GM20000 (cell line): ENCODE results near the gene NCF1.
"Not testable (repeated sequence)": the region's sequence is repeated elsewhere in the genome, so short reads cannot be mapped to it uniquely, and the experiment has no call there.

Experiments used
- DNase-seq: peaks from one replicate; pipeline ENCODE4 v3.0.0; 2012; ENCODE audit warnings: low spot score
- TF ChIP-seq, protein P1 (sequence below): IDR thresholded peaks from 2 replicates; pipeline ENCODE4 v1.5.1; 2012; ENCODE audit warnings: mild to moderate bottlenecking, control low read depth; ENCODE audit errors: extremely low read depth, missing control alignments

The NCF1 gene

GRCh38 chr7:74773760-74774750, at the start of gene NCF1:
Gene NCF1 (plus strand): TSS chr7:74774011. CDS start chr7:74774032, 21 bp downstream.
- not testable (repeated sequence) for DNase-seq

GRCh38 chr7:74725840-74726239, 48.0 kb upstream of the NCF1 start:
- DNase-seq = no peak
- TF ChIP-seq, protein P1, sequence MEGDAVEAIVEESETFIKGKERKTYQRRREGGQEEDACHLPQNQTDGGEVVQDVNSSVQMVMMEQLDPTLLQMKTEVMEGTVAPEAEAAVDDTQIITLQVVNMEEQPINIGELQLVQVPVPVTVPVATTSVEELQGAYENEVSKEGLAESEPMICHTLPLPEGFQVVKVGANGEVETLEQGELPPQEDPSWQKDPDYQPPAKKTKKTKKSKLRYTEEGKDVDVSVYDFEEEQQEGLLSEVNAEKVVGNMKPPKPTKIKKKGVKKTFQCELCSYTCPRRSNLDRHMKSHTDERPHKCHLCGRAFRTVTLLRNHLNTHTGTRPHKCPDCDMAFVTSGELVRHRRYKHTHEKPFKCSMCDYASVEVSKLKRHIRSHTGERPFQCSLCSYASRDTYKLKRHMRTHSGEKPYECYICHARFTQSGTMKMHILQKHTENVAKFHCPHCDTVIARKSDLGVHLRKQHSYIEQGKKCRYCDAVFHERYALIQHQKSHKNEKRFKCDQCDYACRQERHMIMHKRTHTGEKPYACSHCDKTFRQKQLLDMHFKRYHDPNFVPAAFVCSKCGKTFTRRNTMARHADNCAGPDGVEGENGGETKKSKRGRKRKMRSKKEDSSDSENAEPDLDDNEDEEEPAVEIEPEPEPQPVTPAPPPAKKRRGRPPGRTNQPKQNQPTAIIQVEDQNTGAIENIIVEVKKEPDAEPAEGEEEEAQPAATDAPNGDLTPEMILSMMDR = no peak

DNA sequence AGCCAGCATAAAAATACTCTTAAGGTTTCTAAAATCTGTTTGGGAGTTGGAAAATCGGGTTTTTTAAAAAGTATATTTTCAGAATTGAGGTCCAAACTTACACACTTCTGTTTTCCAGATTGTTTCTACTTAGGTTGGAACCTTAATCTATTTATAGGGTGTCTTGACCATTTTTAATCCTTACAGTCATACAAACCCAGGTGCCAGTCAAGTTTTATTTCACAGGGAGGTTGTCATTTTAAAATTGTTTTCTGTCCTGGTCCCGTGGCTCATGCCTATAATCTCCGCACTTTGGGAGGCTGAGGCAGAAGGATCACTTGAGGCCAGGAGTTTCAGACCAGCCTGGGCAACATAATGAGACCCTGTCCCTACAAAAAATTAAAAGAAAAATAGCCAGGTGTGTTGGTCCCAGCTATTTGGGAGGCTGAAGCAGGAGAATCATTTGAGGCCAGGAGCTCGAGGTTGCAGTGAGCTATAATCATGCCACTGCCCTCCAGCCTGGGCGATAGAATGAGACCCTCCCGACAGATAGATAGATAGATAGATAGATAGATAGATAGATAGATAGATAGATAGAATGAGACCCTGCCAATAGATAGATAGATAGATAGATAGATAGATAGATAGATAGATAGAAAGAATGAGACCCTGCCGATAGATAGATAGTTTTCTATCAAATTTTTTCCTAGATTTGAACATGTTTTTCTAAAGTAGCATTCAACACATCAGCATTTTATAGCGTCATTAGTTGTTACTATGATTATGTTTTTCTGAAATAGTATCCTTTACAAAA, 47.3 kb upstream of the NCF1 start:
- TF ChIP-seq, protein P1 = no peak
- DNase-seq = no peak

DNA sequence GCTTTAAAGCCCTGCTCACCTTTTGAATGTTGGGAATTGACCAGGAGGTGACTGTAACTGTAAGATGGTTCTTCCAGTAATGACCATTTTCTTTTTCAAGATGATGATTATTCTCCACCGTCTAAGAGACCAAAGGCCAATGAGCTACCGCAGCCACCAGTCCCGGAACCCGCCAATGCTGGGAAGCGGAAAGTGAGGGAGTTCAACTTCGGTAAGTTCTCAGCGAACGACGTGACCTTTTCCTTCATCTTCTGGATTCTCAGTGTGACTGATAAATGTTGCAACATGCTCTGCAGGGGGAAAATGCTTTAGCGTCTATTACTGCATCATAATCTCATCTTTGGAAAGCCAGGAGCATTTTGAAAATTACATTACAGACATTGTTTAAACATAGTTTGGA, 45.1 kb upstream of the NCF1 start:
- DNase-seq = not testable (repeated sequence)

DNA sequence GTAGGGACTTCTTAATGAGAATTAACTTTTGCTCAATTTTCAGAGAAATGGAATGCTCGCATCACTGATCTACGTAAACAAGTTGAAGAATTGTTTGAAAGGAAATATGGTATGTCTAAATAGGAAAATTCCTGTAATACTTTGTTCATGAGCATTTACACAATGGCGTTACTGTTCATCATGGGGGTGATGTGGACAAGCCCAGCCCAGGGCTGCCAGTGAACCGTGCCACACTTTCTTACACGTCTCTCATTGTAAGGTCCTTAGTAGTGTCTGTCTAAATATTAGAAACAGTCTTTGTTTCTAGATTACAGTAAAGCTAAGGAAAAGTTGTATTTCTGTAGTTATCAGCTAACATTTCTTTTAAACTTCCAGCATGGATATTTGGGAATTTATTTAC, 43.6 kb upstream of the NCF1 start:
- not testable (repeated sequence) for DNase-seq

DNA sequence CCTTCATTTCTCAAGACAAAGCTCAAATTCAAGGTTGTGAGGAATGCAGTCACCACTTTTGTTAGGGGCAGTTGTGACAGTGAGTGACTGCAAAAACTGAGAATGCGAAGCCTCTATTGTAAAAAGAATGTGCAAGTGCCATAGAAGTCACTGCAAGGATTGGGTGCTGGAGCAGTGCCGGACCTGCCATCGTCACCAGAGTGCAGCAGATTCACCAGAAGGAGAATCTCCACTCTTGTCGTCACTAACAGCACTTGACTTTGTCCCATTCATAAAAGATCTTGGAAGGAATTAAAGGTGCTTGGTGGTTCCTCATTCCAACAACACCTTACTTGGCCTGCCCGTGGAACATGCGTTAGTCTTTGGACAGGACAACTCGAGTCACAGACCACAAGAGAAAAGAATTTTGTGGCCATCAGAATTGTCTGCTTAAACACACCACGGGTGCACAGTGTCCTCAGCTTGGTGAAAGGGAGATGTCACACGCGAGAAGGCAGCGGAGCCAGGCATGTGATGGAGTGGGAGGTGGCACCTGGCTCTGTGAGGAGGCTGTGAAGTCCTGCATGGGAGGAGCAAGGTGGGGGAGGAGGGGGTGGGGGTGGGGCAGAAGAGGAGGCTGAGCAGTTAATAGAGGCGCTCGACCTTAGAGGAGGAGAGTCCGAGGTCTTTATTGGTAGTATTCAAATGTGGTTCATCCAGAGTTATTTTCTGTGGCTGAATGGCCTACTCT, 33.7 kb upstream of the NCF1 start:
- not testable (repeated sequence) for DNase-seq

DNA sequence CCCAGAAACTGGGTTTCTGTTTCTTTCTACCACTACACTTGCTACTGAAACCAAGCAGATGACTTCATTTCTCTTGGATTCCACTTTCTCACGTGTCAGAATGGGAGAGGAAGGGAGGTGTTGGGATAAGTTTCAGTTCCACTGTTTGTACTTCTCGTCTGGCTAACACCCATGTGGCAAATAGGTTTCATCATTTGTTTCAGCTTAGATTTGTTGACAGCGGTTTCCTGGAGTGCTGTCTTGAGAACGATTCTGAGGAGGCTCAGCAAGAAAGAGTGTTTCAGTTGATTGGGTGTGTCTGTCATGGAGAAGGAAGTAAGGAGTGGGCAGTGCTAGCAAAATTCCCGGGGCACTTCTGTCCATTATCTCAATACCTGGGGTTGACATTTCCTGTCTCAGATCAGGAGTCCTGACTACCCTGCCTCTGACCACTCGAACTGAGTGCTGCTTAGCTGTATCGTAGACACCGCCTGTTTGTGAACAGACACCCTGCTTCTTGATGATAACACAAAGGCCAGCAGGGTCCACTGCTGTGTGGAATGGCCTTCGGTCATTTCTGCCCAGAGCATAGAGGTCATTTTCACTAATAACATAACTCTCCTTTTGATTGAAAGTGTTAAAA, 29.8 kb upstream of the NCF1 start:
- DNase-seq = not testable (repeated sequence)

DNA sequence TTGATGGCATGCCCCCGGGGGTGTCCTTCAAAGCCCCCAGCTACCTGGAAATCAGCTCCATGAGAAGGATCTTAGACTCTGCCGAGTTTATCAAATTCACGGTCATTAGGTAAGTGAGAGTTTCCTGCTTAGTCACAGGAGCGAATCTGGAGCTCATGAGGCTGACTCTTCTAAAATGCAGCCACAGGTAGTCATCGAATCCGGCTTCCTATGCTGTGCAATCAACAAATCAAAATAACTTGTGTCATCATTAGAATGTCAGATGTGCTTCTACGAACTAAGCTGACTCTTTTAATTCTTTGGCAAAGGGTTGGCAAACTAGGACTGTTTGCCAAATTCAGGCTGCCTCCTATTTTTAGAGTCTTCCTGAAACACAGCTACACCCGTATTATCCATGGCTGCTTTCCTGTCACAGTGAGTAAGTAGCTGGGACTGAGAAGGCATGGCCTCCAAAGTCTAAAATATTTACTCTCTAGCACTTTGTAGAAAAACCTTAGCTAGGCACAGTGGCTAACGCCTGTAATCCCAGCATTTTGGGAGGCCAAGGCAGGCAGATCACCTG, 19.8 kb upstream of the NCF1 start:
- not testable (repeated sequence) for DNase-seq

- not testable (repeated sequence) for DNase-seq
These were observed 17.1 kb upstream of the NCF1 start for GRCh38 chr7:74756673-74757072.

- not testable (repeated sequence) for DNase-seq
These were observed 15.5 kb upstream of the NCF1 start for GRCh38 chr7:74758268-74758667.

- DNase-seq = not testable (repeated sequence)
These were observed 14.8 kb upstream of the NCF1 start for GRCh38 chr7:74758982-74759381.

DNA sequence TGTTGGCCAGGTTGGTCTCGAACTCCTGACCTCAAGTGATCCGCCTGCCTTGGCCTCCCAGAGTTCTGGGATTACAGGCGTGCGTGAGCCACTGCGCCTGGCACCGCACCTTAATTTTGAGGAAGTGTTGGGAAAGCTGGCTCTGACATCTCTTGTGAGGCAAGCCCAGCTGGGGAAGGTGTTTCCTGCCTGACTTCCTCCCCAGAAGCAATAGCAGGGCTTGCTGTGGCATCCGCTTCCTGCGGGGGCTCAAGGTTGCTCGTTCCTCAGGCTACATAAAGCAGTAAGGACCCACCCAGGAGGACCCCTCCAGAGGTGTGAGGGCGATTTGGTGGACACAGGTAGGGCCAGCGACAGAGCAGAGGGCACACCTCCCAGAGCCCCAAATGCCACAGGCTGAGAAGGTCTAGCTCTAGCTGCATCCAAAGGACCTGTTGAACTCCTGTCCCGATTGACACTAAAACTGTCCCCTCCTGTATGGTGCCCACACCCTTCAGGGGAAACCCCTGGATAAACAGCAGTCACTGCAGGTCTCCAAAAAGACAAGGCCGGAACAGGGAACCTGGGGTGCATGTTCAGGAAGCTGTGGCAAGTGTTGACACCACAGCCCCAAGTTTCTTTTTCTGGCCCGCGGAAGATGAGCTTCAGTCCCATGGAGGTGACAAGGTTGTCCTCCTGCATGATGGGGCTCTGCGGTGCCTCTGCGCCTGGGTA, 8.4 kb upstream of the NCF1 start:
- DNase-seq = not testable (repeated sequence)

- not testable (repeated sequence) for DNase-seq
These were observed 7.3 kb upstream of the NCF1 start for GRCh38 chr7:74766509-74766908.

- not testable (repeated sequence) for DNase-seq
These were observed 6.8 kb upstream of the NCF1 start for GRCh38 chr7:74766991-74767390.

GRCh38 chr7:74770062-74770461, 3.7 kb upstream of the NCF1 start:
- DNase-seq = not testable (repeated sequence)

DNA sequence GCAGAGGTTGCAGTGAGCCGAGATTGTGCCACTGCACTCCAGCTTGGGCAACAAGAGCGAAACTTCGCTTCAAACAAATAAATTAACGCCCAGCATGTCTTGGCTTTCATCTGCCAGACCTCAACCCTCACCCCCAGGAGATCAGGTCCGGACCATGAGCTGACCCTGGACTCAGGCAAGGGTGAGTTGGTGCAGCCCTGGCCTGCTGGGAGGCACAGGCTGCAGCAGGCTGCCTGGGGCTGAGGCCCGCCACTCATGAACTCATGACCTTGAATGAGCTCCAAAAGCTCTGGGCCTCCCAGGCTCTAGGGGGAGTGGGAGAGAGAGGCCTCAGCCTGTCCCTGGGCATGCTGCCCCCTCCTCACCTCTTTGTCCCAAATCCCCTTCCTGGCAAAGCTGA, 1.7 kb upstream of the NCF1 start:
- DNase-seq = not testable (repeated sequence)

DNA sequence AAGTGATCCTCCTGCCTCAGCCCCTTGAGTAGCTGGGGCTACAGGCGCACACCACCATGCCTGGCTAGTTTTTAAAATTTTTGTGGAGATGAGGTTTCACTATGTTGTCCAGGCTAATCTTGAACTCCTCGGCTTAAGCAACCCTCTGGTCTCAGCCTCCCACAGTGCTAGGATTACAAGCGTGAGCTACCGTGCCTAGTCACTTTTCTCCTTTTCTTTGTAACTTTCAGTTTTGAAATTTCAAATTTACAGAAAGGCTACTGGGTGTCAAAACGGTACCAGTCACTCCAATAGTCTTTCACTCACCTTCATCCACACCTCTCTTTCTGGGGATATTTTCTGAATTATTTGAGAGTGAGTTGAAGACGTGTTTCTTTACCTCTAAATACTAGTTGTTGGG, 1.3 kb downstream of the NCF1 start:
- not testable (repeated sequence) for DNase-seq
